ENCODE measurements around the gene KRTAP1-4.
"Not testable (repeated sequence)": the region's sequence is repeated elsewhere in the genome, so short reads cannot be mapped to it uniquely, and the experiment has no call there.

The KRTAP1-4 gene

DNA sequence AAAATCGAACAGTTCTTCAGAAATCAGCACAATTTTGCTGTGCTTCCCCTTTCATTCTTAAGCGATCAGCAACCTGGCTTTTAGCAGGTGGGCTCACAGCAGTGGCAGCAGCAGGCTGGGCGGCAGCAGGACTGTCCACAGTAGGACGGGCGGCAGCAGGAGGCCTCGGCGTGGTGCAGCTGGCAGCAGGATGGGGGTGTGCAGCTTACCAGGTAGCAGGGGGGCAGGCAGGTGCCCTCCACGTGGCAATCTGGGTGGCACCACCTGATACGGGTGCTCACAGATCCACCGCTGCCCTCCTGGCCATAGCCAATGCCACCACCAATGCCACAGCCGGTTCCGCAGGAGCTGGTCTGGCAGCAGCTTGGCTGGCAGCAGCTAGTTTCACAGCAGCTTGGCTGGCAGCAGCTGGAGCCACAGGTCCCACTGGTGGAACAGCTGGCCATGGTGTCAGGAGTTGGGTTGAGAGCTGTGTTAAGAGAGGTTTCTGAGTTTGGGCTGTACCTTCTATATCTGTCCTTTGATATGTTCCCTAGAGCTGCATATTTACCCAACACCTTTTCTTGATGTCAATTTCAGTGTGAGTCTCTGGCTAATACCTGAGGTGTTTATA, at the start of gene KRTAP1-4:
Gene KRTAP1-4 (minus strand): TSS at position 563 of the 613 bp plus-strand sequence. CDS start 117 bp downstream, at position 446.
- H3K9me3 ChIP-seq (ENCODE audit: insufficient read depth, low read depth, low read length): no peaks in the 10 kb centered on the region
- H3K27me3 ChIP-seq (ENCODE audit: insufficient read depth, low read length): no peaks in the 10 kb centered on the region
- H3K27ac ChIP-seq (ENCODE audit: low read length): no peak within 1 kb of the TSS
- no peaks in the 10 kb centered on the region for H3K4me1 ChIP-seq (ENCODE audit: insufficient read depth, low read length)
- no peak within 1 kb of the TSS for H3K9ac ChIP-seq (ENCODE audit: low read depth, low read length)
- no peaks in the 10 kb centered on the region for H3K36me3 ChIP-seq (ENCODE audit: insufficient read depth, low read depth, low read length)
- no peak within 1 kb of the TSS for H3K4me3 ChIP-seq (ENCODE audit: low read length)

GRCh38 chr17:41076788-41077187, 46.8 kb upstream of the KRTAP1-4 start:
- Histone ChIP-seq H3K4me1 (ENCODE audit: insufficient read depth, low read length) (no peaks in the 10 kb centered on the region), H3K9me3 (ENCODE audit: insufficient read depth, low read depth, low read length) (no peaks in the 10 kb centered on the region), H3K27ac (ENCODE audit: low read length) (no peak overlapping the region), H3K4me3 (ENCODE audit: low read length) (no peak overlapping the region), H3K27me3 (ENCODE audit: insufficient read depth, low read length) (no peaks in the 10 kb centered on the region), H3K9ac (ENCODE audit: low read depth, low read length) (no peak overlapping the region), H3K36me3 (ENCODE audit: insufficient read depth, low read depth, low read length) (no peaks in the 10 kb centered on the region)

- Histone ChIP-seq H3K4me3 (ENCODE audit: low read length) (no peak overlapping the region), H3K36me3 (ENCODE audit: insufficient read depth, low read depth, low read length) (no peaks in the 10 kb centered on the region), H3K9me3 (ENCODE audit: insufficient read depth, low read depth, low read length) (no peaks in the 10 kb centered on the region), H3K4me1 (ENCODE audit: insufficient read depth, low read length) (no peaks in the 10 kb centered on the region), H3K9ac (ENCODE audit: low read depth, low read length) (no peak overlapping the region), H3K27ac (ENCODE audit: low read length) (no peak overlapping the region), H3K27me3 (ENCODE audit: insufficient read depth, low read length) (no peaks in the 10 kb centered on the region)
Measured at GRCh38 chr17:41073676-41074075, 43.7 kb upstream of the KRTAP1-4 start.

GRCh38 chr17:41071606-41072360, 41.8 kb upstream of the KRTAP1-4 start:
- no peaks in the 10 kb centered on the region for H3K4me1 ChIP-seq (ENCODE audit: insufficient read depth, low read length)
- H3K4me3 ChIP-seq (ENCODE audit: low read length): no peak overlapping the region
- H3K27ac ChIP-seq (ENCODE audit: low read length): no peak overlapping the region
- no peaks in the 10 kb centered on the region for H3K9me3 ChIP-seq (ENCODE audit: insufficient read depth, low read depth, low read length)
- no peaks in the 10 kb centered on the region for H3K36me3 ChIP-seq (ENCODE audit: insufficient read depth, low read depth, low read length)
- no peak overlapping the region for H3K9ac ChIP-seq (ENCODE audit: low read depth, low read length)
- H3K27me3 ChIP-seq (ENCODE audit: insufficient read depth, low read length): no peaks in the 10 kb centered on the region

- Histone ChIP-seq H3K9me3 (ENCODE audit: insufficient read depth, low read depth, low read length) (no peaks in the 10 kb centered on the region), H3K4me1 (ENCODE audit: insufficient read depth, low read length) (no peaks in the 10 kb centered on the region), H3K27me3 (ENCODE audit: insufficient read depth, low read length) (no peaks in the 10 kb centered on the region), H3K9ac (ENCODE audit: low read depth, low read length) (no peak overlapping the region), H3K27ac (ENCODE audit: low read length) (no peak overlapping the region), H3K36me3 (ENCODE audit: insufficient read depth, low read depth, low read length) (no peaks in the 10 kb centered on the region), H3K4me3 (ENCODE audit: low read length) (no peak overlapping the region)
Measured at GRCh38 chr17:41069031-41069430, 39.0 kb upstream of the KRTAP1-4 start.

DNA sequence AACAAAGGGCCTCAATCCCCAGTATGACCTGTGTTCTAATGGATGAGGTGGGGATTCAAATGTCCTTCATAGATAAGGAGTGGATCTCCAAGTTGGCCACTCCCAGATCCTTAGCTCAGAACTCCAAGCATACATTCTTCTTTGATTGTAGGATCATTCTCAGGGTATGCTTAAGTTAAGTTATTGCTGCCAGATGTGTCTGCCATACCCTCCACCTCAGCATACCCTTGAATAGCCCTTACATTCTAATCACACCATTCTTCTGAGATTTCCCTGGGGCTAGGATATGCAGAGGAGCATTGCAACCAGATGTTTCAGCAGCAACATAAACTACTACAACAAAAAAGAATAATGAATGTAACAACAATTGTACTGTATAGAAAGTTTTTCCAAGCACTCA, 37.3 kb upstream of the KRTAP1-4 start:
- H3K27me3 ChIP-seq (ENCODE audit: insufficient read depth, low read length): no peaks in the 10 kb centered on the region
- no peak overlapping the region for H3K9ac ChIP-seq (ENCODE audit: low read depth, low read length)
- no peaks in the 10 kb centered on the region for H3K4me1 ChIP-seq (ENCODE audit: insufficient read depth, low read length)
- H3K9me3 ChIP-seq (ENCODE audit: insufficient read depth, low read depth, low read length): no peaks in the 10 kb centered on the region
- no peaks in the 10 kb centered on the region for H3K36me3 ChIP-seq (ENCODE audit: insufficient read depth, low read depth, low read length)
- no peak overlapping the region for H3K4me3 ChIP-seq (ENCODE audit: low read length)
- no peak overlapping the region for H3K27ac ChIP-seq (ENCODE audit: low read length)

DNA sequence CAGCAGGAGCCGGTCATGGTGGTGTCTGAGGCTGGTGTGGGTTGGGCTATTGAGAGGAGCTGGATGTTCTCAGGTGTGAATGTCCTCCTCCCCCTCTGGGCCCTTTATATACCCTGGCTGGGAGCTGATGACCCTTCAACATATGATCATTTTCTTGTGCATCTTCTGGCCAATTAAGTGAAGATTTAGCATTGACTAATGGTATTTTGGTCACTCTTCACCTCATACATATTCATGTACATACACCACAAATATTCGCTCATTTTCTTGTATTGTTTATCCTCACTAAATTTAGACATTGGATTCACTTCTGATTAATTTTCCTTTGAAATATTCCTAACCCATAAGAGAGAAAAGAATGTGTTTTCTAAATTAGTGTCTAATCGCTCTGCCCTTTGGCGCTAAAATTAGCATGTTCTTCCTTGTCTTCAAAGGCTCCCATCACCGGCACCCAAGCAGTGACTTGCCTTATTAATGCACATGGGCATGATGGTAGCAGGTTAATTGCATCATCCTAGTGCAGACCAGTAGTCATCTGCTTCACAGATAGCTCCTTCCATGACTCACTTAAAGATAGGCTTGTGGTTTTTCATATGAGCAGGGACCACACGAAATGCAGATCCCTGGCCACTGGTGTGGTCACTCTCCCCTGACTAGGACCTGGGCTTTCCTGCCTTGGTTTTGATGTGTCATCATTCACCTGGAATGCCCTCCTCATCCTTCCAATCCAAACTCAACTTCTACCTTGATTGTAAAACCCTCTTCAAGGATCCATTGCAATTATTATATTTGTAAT, 36.0 kb upstream of the KRTAP1-4 start, which contains the start of gene KRTAP2-4:
Gene KRTAP2-4 (minus strand): TSS at position 51 of the 796 bp plus-strand sequence. CDS start 34 bp downstream, at position 17.
- no peaks in the 10 kb centered on the region for H3K27me3 ChIP-seq (ENCODE audit: insufficient read depth, low read length)
- no peaks in the 10 kb centered on the region for H3K9me3 ChIP-seq (ENCODE audit: insufficient read depth, low read depth, low read length)
- H3K9ac ChIP-seq (ENCODE audit: low read depth, low read length): no peak within 1 kb of the TSS
- H3K36me3 ChIP-seq (ENCODE audit: insufficient read depth, low read depth, low read length): no peaks in the 10 kb centered on the region
- H3K4me1 ChIP-seq (ENCODE audit: insufficient read depth, low read length): no peaks in the 10 kb centered on the region
- no peak within 1 kb of the TSS for H3K27ac ChIP-seq (ENCODE audit: low read length)
- no peak within 1 kb of the TSS for H3K4me3 ChIP-seq (ENCODE audit: low read length)

DNA sequence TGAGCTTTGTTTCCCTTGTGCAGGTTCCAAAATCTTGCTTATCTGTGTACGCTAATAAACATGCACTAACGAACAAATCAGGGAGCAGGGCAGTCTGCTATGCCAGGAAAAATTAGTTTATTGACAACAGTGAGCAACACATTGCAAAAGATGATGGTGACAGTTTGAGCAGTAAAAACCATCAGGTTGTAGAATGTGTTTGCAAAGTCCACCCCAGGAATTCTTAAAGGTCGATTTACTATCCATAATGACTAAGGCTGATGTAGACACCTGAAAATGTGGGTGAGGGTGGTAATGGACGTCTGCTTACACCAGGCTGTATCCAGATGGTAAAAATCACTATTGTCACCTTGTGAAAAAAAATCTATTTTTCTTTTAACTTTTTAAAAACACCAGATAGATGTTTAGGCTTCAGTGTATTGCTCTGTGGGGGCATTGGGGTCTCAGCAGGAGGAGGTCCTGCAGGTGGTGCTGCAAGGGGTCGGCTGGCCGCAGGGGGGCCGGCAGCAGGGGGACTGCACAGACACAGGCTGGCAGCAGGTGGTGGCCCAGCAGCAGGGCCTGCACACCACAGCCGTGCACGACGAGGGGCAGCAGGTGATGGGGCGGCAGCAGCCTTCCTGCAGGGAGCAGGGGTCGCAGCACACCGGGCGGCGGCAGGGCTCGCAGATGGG, 35.2 kb upstream of the KRTAP1-4 start:
- H3K36me3 ChIP-seq (ENCODE audit: insufficient read depth, low read depth, low read length); H3K9ac ChIP-seq (ENCODE audit: low read depth, low read length); H3K9me3 ChIP-seq (ENCODE audit: insufficient read depth, low read depth, low read length); H3K27me3 ChIP-seq (ENCODE audit: insufficient read depth, low read length); H3K27ac ChIP-seq (ENCODE audit: low read length); H3K4me1 ChIP-seq (ENCODE audit: insufficient read depth, low read length); H3K4me3 ChIP-seq (ENCODE audit: low read length): not testable (repeated sequence)

DNA sequence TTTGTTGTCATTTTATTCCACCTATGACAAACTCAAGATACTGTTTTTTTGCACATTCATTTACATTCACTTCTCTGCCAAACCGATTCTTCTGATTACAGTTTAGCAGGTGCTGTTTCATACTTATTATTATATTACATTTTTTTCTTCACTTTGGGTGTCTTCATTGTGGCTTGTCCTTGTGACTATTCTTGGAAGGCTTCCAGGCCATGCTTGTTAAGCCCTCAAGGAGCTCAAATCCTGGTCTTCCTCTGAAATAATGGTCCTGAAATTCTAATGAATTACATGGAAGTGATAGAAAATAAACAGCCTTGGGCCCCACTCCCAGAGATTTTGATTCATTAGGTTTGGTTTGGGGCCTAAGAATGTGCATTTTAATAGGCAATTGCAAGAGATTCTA, 34.3 kb upstream of the KRTAP1-4 start:
- Histone ChIP-seq H3K4me3 (ENCODE audit: low read length) (no peak overlapping the region), H3K27me3 (ENCODE audit: insufficient read depth, low read length) (no peaks in the 10 kb centered on the region), H3K36me3 (ENCODE audit: insufficient read depth, low read depth, low read length) (no peaks in the 10 kb centered on the region), H3K9me3 (ENCODE audit: insufficient read depth, low read depth, low read length) (no peaks in the 10 kb centered on the region), H3K9ac (ENCODE audit: low read depth, low read length) (no peak overlapping the region), H3K27ac (ENCODE audit: low read length) (no peak overlapping the region), H3K4me1 (ENCODE audit: insufficient read depth, low read length) (no peaks in the 10 kb centered on the region)

DNA sequence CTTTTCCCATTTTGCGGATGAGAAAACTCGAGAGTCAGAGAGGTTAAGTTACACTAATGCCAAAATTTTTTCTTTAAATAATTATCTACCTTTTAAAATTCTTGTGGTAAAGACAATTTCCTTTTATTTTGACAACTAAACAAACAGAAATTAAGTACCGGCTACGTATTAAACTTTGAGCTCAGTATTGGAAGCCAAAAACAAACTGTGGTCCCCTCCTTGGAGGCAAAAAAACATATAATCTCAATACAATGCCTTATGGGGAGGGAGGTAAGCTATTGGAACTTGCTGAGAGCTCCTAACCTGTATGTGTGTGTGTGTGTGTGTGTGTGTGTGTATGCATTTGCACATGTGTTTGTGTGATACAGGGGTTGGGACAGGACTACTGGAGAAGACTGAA, 33.5 kb upstream of the KRTAP1-4 start:
- no peak overlapping the region for H3K9ac ChIP-seq (ENCODE audit: low read depth, low read length)
- no peaks in the 10 kb centered on the region for H3K27me3 ChIP-seq (ENCODE audit: insufficient read depth, low read length)
- no peak overlapping the region for H3K4me3 ChIP-seq (ENCODE audit: low read length)
- H3K36me3 ChIP-seq (ENCODE audit: insufficient read depth, low read depth, low read length): no peaks in the 10 kb centered on the region
- H3K27ac ChIP-seq (ENCODE audit: low read length): no peak overlapping the region
- H3K9me3 ChIP-seq (ENCODE audit: insufficient read depth, low read depth, low read length): no peaks in the 10 kb centered on the region
- no peaks in the 10 kb centered on the region for H3K4me1 ChIP-seq (ENCODE audit: insufficient read depth, low read length)

DNA sequence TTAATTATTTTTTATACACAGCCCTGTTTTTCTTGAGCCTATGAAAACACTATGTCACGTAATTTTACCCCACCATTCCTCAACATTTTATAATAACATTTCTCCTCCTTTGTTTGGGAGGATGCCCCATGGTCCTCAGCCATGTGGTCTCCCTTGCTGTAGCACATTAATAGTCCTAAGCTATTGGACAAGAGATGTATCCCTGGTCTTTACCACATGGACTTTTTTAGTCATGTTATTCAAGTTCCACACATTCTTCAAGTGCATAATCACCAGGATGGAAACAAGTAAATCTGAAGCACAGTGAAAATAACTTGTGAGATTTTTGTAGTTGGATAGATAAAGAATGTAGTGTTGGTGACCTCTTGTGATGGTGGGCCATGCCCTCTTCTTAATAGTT, 32.0 kb upstream of the KRTAP1-4 start:
- Histone ChIP-seq H3K9me3 (ENCODE audit: insufficient read depth, low read depth, low read length) (no peaks in the 10 kb centered on the region), H3K4me3 (ENCODE audit: low read length) (no peak overlapping the region), H3K36me3 (ENCODE audit: insufficient read depth, low read depth, low read length) (no peaks in the 10 kb centered on the region), H3K27ac (ENCODE audit: low read length) (no peak overlapping the region), H3K4me1 (ENCODE audit: insufficient read depth, low read length) (no peaks in the 10 kb centered on the region), H3K9ac (ENCODE audit: low read depth, low read length) (no peak overlapping the region), H3K27me3 (ENCODE audit: insufficient read depth, low read length) (no peaks in the 10 kb centered on the region)

All from iPS-20b (cell line).